Adrenal gland (tissue), 5 donors: ENCODE data around the gene CD46.

Source experiments
- CTCF ChIP-seq, 6 experiments: fragments of 450-650 bp in 4 of 6; fragments of 200-600 bp in 2 of 6; sonication (generic) in 1 of 6; IDR thresholded peaks; 1 replicate in 5 of 6; 2 replicates in 1 of 6; pipeline versions ENCODE4 v1.5.1 to v1.8.0; 2016 to 2021; ENCODE audit warnings: antibody characterized with exemption in 6 of 6, mild to moderate bottlenecking in 2 of 6, moderate library complexity in 1 of 6
- POLR2A ChIP-seq, 2 donors: fragments of 450-650 bp; IDR thresholded peaks; one replicate each; pipeline ENCODE4 v1.6.1; 2017; ENCODE audit warnings: antibody characterized with exemption in 2 of 2, mild to moderate bottlenecking in 2 of 2, moderate library complexity in 1 of 2
- donor health status: DM: no; HTN: no; CAD: no.

- TF ChIP-seq CTCF (IDR thresholded peaks at IDR 0.05) = no peak
- TF ChIP-seq POLR2A (IDR thresholded peaks at IDR 0.05) = no peak
Observed at GRCh38 chr1:207814469-207814868, 62.6 kb downstream of the CD46 start.
